HepG2 (cell line): ENCODE data around the gene C11orf16. TPM values are rescaled to one million over a fixed set of nuclear protein-coding genes. Genes with fewer than 3 reads are reported as not detected.

Source experiments
- CREB3 ChIP-seq: sonication (generic); formaldehyde crosslinking; IDR thresholded peaks from 2 replicates; pipeline ENCODE4 v1.5.0; 2020; ENCODE audit warnings: missing genetic modification reagents
- ELF4 ChIP-seq: sonication (generic); formaldehyde crosslinking; IDR thresholded peaks from 2 replicates; pipeline ENCODE4 v1.5.0; 2020; ENCODE audit warnings: missing genetic modification reagents, mild to moderate bottlenecking, moderate library complexity, borderline replicate concordance
- FOXK2 ChIP-seq: fragments of 450-650 bp; IDR thresholded peaks from 2 replicates; pipeline ENCODE4 v1.6.1; 2016
- GLI4 ChIP-seq: sonication (generic); formaldehyde crosslinking; IDR thresholded peaks from 2 replicates; pipeline ENCODE4 v1.5.1; 2020; ENCODE audit warnings: missing genetic modification reagents, mild to moderate bottlenecking, moderate library complexity, borderline replicate concordance
- GZF1 ChIP-seq: sonication (generic); formaldehyde crosslinking; IDR thresholded peaks from 2 replicates; pipeline ENCODE4 v1.5.1; 2020; ENCODE audit warnings: mild to moderate bottlenecking, missing genetic modification reagents
- HOXA5 ChIP-seq: sonication (generic); formaldehyde crosslinking; IDR thresholded peaks from 2 replicates; pipeline ENCODE4 v1.4.0; 2020; ENCODE audit warnings: missing genetic modification reagents
- ISL2 ChIP-seq: sonication (generic); formaldehyde crosslinking; IDR thresholded peaks from 2 replicates; pipeline ENCODE4 v1.5.0; 2020; ENCODE audit warnings: missing genetic modification reagents
- MXD1 ChIP-seq: sonication (generic); formaldehyde crosslinking; IDR thresholded peaks from 2 replicates; pipeline ENCODE4 v1.4.0; 2020; ENCODE audit warnings: mild to moderate bottlenecking, missing genetic modification reagents
- MXD4 ChIP-seq: IDR thresholded peaks from 2 replicates; pipeline ENCODE4 v1.6.1; 2016; ENCODE audit warnings: mild to moderate bottlenecking, missing biosample characterization, missing genetic modification reagents
- NCOA2 ChIP-seq: sonication (generic); formaldehyde crosslinking; IDR thresholded peaks from 2 replicates; pipeline ENCODE4 v1.8.0; 2022; ENCODE audit warnings: inconsistent platforms
- NR2C2 ChIP-seq: sonication (generic); formaldehyde crosslinking; IDR thresholded peaks from 2 replicates; pipeline ENCODE4 v1.4.0; 2020; ENCODE audit warnings: missing genetic modification reagents, mild to moderate bottlenecking, moderate library complexity, borderline replicate concordance
- SRY ChIP-seq: sonication (generic); formaldehyde crosslinking; IDR thresholded peaks from 2 replicates; pipeline ENCODE4 v1.8.0; 2022; ENCODE audit warnings: mild to moderate bottlenecking, missing genetic modification reagents
- TOPORS ChIP-seq: sonication (generic); formaldehyde crosslinking; IDR thresholded peaks from 2 replicates; pipeline ENCODE4 v1.8.0; 2023; ENCODE audit warnings: mild to moderate bottlenecking, missing genetic modification reagents
- ZMAT3 ChIP-seq: sonication (generic); formaldehyde crosslinking; conservative IDR thresholded peaks from 2 replicates; pipeline ENCODE4 v1.7.0; 2021; ENCODE audit warnings: missing genetic modification reagents
- ZNF350 ChIP-seq: sonication (generic); formaldehyde crosslinking; IDR thresholded peaks from 2 replicates; pipeline ENCODE4 v1.4.0; 2020; ENCODE audit warnings: mild to moderate bottlenecking, low read depth, missing genetic modification reagents, borderline replicate concordance
- ZNF547 ChIP-seq: sonication (generic); formaldehyde crosslinking; IDR thresholded peaks from 2 replicates; pipeline ENCODE4 v1.5.1; 2020; ENCODE audit warnings: mild to moderate bottlenecking, missing genetic modification reagents
- polyA plus RNA-seq, 8 experiments: library from polyadenylated mRNA; depleted of rRNA in 3 of 8; stranded (reverse) in 7 of 8; unstranded in 1 of 8; fragments of >200 nt; fragmentation: Illumina TruSeq in 4 of 8; extraction: Trizol in 4 of 8; gene quantifications; 2 replicates each; pipeline versions ENCODE4 v1.2.1 to v1.2.3, GENCODE V29; 2011 to 2016; ENCODE audit warnings: low read depth in 4 of 8, missing spikeins in 1 of 8, mixed read lengths in 1 of 8; ENCODE audit not compliant: insufficient read depth in 1 of 8
- total RNA-seq, 5 experiments: library from RNA; depleted of rRNA; stranded (reverse); fragments of >200 nt; fragmentation: Illumina TruSeq; extraction: Trizol; gene quantifications; 2 replicates each; pipeline ENCODE4 v1.2.3, GENCODE V29; 2016; ENCODE audit warnings: low read depth in 1 of 5
- TF ChIP-seq, protein P1 (sequence below): sonication (generic); formaldehyde crosslinking; IDR thresholded peaks from 2 replicates; pipeline ENCODE4 v1.4.0; 2020; ENCODE audit warnings: missing genetic modification reagents
- TF ChIP-seq, protein P2 (sequence below): sonication (generic); formaldehyde crosslinking; IDR thresholded peaks from 2 replicates; pipeline ENCODE4 v1.5.0; 2020; ENCODE audit warnings: mild to moderate bottlenecking, missing genetic modification reagents
- TF ChIP-seq, protein P3 (sequence below): IDR thresholded peaks from 2 replicates; pipeline ENCODE4 v1.6.1; 2016; ENCODE audit warnings: low read depth, control low read depth

Gene C11orf16
- total and polyA plus RNA-seq, 2 of the 13 experiments (the other 11 are each of a cell fraction or from before 2014, with no cell fraction given): not detected

GRCh38 chr11:8964324-8965320, 31.9 kb upstream of the C11orf16 start, which contains the start of gene TMEM9B (continued):
- TF ChIP-seq GLI4 (CRISPR knock-in tag) (0 out of 2 replicates have a peak, but pooled peaks have one; percentile 96), ISL2 (CRISPR knock-in tag) (peak; percentile 78), SRY (CRISPR knock-in tag) (peak; percentile 44; the same call in 1 of the 2 replicates), MXD1 (CRISPR knock-in tag) (peak; percentile 64), FOXK2 (no peak), CREB3 (CRISPR knock-in tag) (peak; percentile 68; the same call in 1 of the 2 replicates), MXD4 (CRISPR knock-in tag) (peak; percentile 70; the same call in 1 of the 2 replicates), ELF4 (CRISPR knock-in tag) (peak; percentile 62; the same call in 1 of the 2 replicates), ZMAT3 (peak; percentile 69; the same call in 1 of the 2 replicates), ZNF547 (peak; percentile 94), ZNF350 (CRISPR knock-in tag) (peak; percentile 93; the same call in 1 of the 2 replicates), NCOA2 (CRISPR knock-in tag) (0 out of 2 replicates have a peak, but pooled peaks have one; percentile 28), GZF1 (CRISPR knock-in tag) (no peak), HOXA5 (CRISPR knock-in tag) (peak; percentile 38; the same call in 1 of the 2 replicates), TOPORS (CRISPR knock-in tag) (0 out of 2 replicates have a peak, but pooled peaks have one; percentile 48), NR2C2 (CRISPR knock-in tag) (peak; percentile 99)
- TF ChIP-seq, protein P1, sequence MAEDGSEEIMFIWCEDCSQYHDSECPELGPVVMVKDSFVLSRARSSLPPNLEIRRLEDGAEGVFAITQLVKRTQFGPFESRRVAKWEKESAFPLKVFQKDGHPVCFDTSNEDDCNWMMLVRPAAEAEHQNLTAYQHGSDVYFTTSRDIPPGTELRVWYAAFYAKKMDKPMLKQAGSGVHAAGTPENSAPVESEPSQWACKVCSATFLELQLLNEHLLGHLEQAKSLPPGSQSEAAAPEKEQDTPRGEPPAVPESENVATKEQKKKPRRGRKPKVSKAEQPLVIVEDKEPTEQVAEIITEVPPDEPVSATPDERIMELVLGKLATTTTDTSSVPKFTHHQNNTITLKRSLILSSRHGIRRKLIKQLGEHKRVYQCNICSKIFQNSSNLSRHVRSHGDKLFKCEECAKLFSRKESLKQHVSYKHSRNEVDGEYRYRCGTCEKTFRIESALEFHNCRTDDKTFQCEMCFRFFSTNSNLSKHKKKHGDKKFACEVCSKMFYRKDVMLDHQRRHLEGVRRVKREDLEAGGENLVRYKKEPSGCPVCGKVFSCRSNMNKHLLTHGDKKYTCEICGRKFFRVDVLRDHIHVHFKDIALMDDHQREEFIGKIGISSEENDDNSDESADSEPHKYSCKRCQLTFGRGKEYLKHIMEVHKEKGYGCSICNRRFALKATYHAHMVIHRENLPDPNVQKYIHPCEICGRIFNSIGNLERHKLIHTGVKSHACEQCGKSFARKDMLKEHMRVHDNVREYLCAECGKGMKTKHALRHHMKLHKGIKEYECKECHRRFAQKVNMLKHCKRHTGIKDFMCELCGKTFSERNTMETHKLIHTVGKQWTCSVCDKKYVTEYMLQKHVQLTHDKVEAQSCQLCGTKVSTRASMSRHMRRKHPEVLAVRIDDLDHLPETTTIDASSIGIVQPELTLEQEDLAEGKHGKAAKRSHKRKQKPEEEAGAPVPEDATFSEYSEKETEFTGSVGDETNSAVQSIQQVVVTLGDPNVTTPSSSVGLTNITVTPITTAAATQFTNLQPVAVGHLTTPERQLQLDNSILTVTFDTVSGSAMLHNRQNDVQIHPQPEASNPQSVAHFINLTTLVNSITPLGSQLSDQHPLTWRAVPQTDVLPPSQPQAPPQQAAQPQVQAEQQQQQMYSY: peak; percentile 11; the same call in 1 of the 2 replicates
- TF ChIP-seq, protein P2, sequence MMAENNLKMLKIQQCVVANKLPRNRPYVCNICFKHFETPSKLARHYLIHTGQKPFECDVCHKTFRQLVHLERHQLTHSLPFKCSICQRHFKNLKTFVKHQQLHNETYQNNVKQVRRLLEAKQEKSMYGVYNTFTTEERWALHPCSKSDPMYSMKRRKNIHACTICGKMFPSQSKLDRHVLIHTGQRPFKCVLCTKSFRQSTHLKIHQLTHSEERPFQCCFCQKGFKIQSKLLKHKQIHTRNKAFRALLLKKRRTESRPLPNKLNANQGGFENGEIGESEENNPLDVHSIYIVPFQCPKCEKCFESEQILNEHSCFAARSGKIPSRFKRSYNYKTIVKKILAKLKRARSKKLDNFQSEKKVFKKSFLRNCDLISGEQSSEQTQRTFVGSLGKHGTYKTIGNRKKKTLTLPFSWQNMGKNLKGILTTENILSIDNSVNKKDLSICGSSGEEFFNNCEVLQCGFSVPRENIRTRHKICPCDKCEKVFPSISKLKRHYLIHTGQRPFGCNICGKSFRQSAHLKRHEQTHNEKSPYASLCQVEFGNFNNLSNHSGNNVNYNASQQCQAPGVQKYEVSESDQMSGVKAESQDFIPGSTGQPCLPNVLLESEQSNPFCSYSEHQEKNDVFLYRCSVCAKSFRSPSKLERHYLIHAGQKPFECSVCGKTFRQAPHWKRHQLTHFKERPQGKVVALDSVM (CRISPR knock-in tag): peak; percentile 72; the same call in 1 of the 2 replicates
- TF ChIP-seq, protein P3, sequence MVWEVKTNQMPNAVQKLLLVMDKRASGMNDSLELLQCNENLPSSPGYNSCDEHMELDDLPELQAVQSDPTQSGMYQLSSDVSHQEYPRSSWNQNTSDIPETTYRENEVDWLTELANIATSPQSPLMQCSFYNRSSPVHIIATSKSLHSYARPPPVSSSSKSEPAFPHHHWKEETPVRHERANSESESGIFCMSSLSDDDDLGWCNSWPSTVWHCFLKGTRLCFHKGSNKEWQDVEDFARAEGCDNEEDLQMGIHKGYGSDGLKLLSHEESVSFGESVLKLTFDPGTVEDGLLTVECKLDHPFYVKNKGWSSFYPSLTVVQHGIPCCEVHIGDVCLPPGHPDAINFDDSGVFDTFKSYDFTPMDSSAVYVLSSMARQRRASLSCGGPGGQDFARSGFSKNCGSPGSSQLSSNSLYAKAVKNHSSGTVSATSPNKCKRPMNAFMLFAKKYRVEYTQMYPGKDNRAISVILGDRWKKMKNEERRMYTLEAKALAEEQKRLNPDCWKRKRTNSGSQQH (CRISPR knock-in tag): peak; percentile 15; the same call in 1 of the 2 replicates
